Measurements from ENCODE around the gene APOBEC3H.
"Not testable (repeated sequence)": the region's sequence is repeated elsewhere in the genome, so short reads cannot be mapped to it uniquely, and the experiment has no call there.

GRCh38 chr22:39061290-39061689, 35.8 kb upstream of the APOBEC3H start:
- not testable (repeated sequence) for TF ChIP-seq EZH2phosphoT487 (IDR thresholded peaks at IDR 0.05; ENCODE audit: low read depth, severe bottlenecking, unreplicated experiment); EZH2 (IDR thresholded peaks at IDR 0.05; ENCODE audit: borderline replicate concordance)
- TF ChIP-seq, protein P1, sequence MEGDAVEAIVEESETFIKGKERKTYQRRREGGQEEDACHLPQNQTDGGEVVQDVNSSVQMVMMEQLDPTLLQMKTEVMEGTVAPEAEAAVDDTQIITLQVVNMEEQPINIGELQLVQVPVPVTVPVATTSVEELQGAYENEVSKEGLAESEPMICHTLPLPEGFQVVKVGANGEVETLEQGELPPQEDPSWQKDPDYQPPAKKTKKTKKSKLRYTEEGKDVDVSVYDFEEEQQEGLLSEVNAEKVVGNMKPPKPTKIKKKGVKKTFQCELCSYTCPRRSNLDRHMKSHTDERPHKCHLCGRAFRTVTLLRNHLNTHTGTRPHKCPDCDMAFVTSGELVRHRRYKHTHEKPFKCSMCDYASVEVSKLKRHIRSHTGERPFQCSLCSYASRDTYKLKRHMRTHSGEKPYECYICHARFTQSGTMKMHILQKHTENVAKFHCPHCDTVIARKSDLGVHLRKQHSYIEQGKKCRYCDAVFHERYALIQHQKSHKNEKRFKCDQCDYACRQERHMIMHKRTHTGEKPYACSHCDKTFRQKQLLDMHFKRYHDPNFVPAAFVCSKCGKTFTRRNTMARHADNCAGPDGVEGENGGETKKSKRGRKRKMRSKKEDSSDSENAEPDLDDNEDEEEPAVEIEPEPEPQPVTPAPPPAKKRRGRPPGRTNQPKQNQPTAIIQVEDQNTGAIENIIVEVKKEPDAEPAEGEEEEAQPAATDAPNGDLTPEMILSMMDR (IDR thresholded peaks at IDR 0.05; ENCODE audit: poor library complexity), result not testable (repeated sequence)

All from hepatocyte (in vitro differentiated cells).